HepG2 (cell line): ENCODE results near the gene BRMS1. TPM values are rescaled to one million over a fixed set of nuclear protein-coding genes. Genes with fewer than 3 reads are reported as not detected.

Experiments used
- IRX3 ChIP-seq: sonication (generic); formaldehyde crosslinking; IDR thresholded peaks from 2 replicates; pipeline ENCODE4 v1.8.1; 2023; ENCODE audit warnings: mild to moderate bottlenecking, low read depth, missing genetic modification reagents, borderline replicate concordance
- ZBTB7A ChIP-seq: sonication (generic); formaldehyde crosslinking; IDR thresholded peaks from 2 replicates; pipeline ENCODE4 v1.8.0; 2022; ENCODE audit warnings: mild to moderate bottlenecking, missing genetic modification reagents
- ZNF10 ChIP-seq: sonication (generic); formaldehyde crosslinking; IDR thresholded peaks from 2 replicates; pipeline ENCODE4 v1.4.0; 2020; ENCODE audit warnings: mild to moderate bottlenecking, low read depth, missing genetic modification reagents, borderline replicate concordance
- ZNF326 ChIP-seq: sonication (generic); formaldehyde crosslinking; IDR thresholded peaks from 2 replicates; pipeline ENCODE4 v1.4.0; 2020; ENCODE audit warnings: missing genetic modification reagents, borderline replicate concordance
- ZNF549 ChIP-seq: sonication (generic); formaldehyde crosslinking; IDR thresholded peaks from 2 replicates; pipeline ENCODE4 v1.5.0; 2020; ENCODE audit warnings: missing genetic modification reagents
- ZNF607 ChIP-seq: sonication (generic); formaldehyde crosslinking; IDR thresholded peaks from 2 replicates; pipeline ENCODE4 v1.5.1; 2020; ENCODE audit warnings: missing genetic modification reagents, mild to moderate bottlenecking, borderline replicate concordance
- ZNF678 ChIP-seq: sonication (generic); formaldehyde crosslinking; IDR thresholded peaks from 2 replicates; pipeline ENCODE4 v1.4.0; 2020; ENCODE audit warnings: mild to moderate bottlenecking, missing genetic modification reagents
- ZNF780A ChIP-seq: sonication (generic); formaldehyde crosslinking; IDR thresholded peaks from 2 replicates; pipeline ENCODE4 v1.8.0; 2022; ENCODE audit warnings: mild to moderate bottlenecking, missing genetic modification reagents, moderate library complexity
- polyA plus RNA-seq, 8 experiments: library from polyadenylated mRNA; depleted of rRNA in 3 of 8; stranded (reverse) in 7 of 8; unstranded in 1 of 8; fragments of >200 nt; fragmentation: Illumina TruSeq in 4 of 8; extraction: Trizol in 4 of 8; gene quantifications; 2 replicates each; pipeline versions ENCODE4 v1.2.1 to v1.2.3, GENCODE V29; 2011 to 2016; ENCODE audit warnings: low read depth in 4 of 8, missing spikeins in 1 of 8, mixed read lengths in 1 of 8; ENCODE audit not compliant: insufficient read depth in 1 of 8
- total RNA-seq, 5 experiments: library from RNA; depleted of rRNA; stranded (reverse); fragments of >200 nt; fragmentation: Illumina TruSeq; extraction: Trizol; gene quantifications; 2 replicates each; pipeline ENCODE4 v1.2.3, GENCODE V29; 2016; ENCODE audit warnings: low read depth in 1 of 5
- TF ChIP-seq, protein P1 (sequence below): sonication (generic); formaldehyde crosslinking; IDR thresholded peaks from 2 replicates; pipeline ENCODE4 v1.5.1; 2020; ENCODE audit warnings: mild to moderate bottlenecking, missing genetic modification reagents, borderline replicate concordance
- TF ChIP-seq, protein P2 (sequence below): sonication (generic); formaldehyde crosslinking; IDR thresholded peaks from 2 replicates; pipeline ENCODE4 v1.5.0; 2020; ENCODE audit warnings: missing genetic modification reagents
- TF ChIP-seq, protein P3 (sequence below): sonication (generic); formaldehyde crosslinking; IDR thresholded peaks from 2 replicates; pipeline ENCODE4 v1.8.0; 2022; ENCODE audit warnings: missing genetic modification reagents, low read depth, mild to moderate bottlenecking, borderline replicate concordance
- TF ChIP-seq, protein P4 (sequence below): sonication (generic); formaldehyde crosslinking; conservative IDR thresholded peaks from 2 replicates; pipeline ENCODE4 v1.4.0; 2020; ENCODE audit warnings: mild to moderate bottlenecking, missing genetic modification reagents, moderate library complexity
- TF ChIP-seq, protein P5 (sequence below): sonication (generic); formaldehyde crosslinking; IDR thresholded peaks from 2 replicates; pipeline ENCODE4 v1.4.0; 2020; ENCODE audit warnings: missing genetic modification reagents
- TF ChIP-seq, protein P6 (sequence below): sonication (generic); formaldehyde crosslinking; IDR thresholded peaks from 2 replicates; pipeline ENCODE4 v1.4.0; 2020; ENCODE audit warnings: mild to moderate bottlenecking, low read depth, missing genetic modification reagents
- TF ChIP-seq, protein P7 (sequence below): sonication (generic); formaldehyde crosslinking; IDR thresholded peaks from 2 replicates; pipeline ENCODE4 v1.8.0; 2022; ENCODE audit warnings: mild to moderate bottlenecking, missing genetic modification reagents, borderline replicate concordance

The BRMS1 gene
- total and polyA plus RNA-seq, 2 of the 13 experiments (the other 11 are each of a cell fraction or from before 2014, with no cell fraction given) = 15.8 to 55.7 TPM

DNA sequence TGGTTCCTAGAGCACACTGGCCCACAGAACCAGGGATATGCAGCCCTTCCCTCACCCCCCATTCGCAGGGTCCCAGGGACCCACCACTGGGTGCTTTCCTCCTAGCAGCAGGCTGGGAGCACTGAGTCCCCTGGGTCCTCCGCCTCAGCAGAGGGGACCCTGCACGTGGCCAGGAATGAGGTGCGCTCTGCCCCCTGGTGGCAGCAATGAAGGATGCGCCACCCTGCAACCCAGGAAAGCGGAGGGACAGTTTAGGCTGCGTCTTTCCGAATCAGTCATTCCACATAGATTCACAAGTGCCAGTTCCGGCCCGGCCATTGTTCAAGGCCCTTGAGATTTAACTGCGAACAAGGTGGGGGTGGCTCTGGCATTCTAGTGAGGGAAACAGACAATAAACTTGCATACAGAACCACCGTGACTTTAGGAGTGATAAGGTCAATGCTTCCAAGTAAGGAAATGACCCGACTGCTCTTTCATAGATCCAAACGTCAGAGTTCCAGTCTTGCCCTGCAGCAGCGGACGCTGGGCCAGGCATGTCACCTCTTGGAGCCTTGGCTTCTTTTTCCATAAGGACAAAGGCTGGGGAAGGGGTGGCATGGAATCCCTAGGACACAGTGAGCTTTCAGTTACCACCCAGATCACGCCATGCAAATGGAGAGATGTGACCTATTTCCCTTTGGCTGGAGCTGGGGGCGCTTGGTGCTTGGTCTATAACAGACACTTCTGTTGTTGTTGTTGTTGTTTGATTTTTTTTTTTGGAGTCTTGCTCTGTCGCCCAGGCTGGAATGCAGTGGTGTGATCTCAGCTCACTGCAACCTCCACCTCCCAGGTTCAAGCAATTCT lies 16.4 kb downstream of the BRMS1 start (continued):
- TF ChIP-seq ZNF549 (no peak), ZBTB7A (CRISPR knock-in tag) (peak; percentile 69; the same call in 1 of the 2 replicates), ZNF326 (no peak), IRX3 (CRISPR knock-in tag) (no peak), ZNF780A (CRISPR knock-in tag) (peak; percentile 61; the same call in 1 of the 2 replicates), ZNF678 (CRISPR knock-in tag) (no peak), ZNF10 (no peak), ZNF607 (no peak)
- TF ChIP-seq, protein P1, sequence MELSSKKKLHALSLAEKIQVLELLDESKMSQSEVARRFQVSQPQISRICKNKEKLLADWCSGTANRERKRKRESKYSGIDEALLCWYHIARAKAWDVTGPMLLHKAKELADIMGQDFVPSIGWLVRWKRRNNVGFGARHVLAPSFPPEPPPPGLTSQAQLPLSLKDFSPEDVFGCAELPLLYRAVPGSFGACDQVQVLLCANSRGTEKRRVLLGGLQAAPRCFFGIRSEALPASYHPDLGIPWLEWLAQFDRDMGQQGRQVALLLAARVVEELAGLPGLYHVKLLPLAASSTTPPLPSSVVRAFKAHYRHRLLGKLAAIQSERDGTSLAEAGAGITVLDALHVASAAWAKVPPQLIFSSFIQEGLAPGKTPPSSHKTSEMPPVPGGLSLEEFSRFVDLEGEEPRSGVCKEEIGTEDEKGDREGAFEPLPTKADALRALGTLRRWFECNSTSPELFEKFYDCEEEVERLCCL (CRISPR knock-in tag) = no peak
- TF ChIP-seq, protein P2, sequence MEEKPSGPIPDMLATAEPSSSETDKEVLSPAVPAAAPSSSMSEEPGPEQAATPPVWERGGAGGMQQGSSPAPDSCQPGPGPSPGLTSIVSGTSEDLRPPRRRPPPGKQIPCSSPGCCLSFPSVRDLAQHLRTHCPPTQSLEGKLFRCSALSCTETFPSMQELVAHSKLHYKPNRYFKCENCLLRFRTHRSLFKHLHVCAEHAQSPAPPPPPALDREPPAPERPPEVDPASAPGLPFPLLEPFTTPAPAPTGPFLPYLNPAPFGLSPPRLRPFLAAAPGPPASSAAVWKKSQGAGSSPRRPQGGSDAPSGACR (CRISPR knock-in tag) = no peak
- TF ChIP-seq, protein P3, sequence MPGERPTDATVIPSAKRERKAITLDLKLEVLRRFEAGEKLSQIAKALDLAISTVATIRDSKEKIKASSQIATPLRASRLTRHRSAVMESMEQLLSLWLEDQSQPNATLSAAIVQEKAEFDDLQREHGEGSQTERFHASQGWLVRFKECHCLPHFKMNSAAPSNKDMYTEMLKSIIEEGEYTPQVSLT (CRISPR knock-in tag) = no peak
- TF ChIP-seq, protein P4, sequence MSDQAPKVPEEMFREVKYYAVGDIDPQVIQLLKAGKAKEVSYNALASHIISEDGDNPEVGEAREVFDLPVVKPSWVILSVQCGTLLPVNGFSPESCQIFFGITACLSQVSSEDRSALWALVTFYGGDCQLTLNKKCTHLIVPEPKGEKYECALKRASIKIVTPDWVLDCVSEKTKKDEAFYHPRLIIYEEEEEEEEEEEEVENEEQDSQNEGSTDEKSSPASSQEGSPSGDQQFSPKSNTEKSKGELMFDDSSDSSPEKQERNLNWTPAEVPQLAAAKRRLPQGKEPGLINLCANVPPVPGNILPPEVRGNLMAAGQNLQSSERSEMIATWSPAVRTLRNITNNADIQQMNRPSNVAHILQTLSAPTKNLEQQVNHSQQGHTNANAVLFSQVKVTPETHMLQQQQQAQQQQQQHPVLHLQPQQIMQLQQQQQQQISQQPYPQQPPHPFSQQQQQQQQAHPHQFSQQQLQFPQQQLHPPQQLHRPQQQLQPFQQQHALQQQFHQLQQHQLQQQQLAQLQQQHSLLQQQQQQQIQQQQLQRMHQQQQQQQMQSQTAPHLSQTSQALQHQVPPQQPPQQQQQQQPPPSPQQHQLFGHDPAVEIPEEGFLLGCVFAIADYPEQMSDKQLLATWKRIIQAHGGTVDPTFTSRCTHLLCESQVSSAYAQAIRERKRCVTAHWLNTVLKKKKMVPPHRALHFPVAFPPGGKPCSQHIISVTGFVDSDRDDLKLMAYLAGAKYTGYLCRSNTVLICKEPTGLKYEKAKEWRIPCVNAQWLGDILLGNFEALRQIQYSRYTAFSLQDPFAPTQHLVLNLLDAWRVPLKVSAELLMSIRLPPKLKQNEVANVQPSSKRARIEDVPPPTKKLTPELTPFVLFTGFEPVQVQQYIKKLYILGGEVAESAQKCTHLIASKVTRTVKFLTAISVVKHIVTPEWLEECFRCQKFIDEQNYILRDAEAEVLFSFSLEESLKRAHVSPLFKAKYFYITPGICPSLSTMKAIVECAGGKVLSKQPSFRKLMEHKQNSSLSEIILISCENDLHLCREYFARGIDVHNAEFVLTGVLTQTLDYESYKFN = peak; percentile 46; the same call in 1 of the 2 replicates
- TF ChIP-seq, protein P5, sequence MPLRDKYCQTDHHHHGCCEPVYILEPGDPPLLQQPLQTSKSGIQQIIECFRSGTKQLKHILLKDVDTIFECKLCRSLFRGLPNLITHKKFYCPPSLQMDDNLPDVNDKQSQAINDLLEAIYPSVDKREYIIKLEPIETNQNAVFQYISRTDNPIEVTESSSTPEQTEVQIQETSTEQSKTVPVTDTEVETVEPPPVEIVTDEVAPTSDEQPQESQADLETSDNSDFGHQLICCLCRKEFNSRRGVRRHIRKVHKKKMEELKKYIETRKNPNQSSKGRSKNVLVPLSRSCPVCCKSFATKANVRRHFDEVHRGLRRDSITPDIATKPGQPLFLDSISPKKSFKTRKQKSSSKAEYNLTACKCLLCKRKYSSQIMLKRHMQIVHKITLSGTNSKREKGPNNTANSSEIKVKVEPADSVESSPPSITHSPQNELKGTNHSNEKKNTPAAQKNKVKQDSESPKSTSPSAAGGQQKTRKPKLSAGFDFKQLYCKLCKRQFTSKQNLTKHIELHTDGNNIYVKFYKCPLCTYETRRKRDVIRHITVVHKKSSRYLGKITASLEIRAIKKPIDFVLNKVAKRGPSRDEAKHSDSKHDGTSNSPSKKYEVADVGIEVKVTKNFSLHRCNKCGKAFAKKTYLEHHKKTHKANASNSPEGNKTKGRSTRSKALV = peak; percentile 75; the same call in 1 of the 2 replicates
- TF ChIP-seq, protein P6, sequence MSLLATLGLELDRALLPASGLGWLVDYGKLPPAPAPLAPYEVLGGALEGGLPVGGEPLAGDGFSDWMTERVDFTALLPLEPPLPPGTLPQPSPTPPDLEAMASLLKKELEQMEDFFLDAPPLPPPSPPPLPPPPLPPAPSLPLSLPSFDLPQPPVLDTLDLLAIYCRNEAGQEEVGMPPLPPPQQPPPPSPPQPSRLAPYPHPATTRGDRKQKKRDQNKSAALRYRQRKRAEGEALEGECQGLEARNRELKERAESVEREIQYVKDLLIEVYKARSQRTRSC (CRISPR knock-in tag) = no peak
- TF ChIP-seq, protein P7, sequence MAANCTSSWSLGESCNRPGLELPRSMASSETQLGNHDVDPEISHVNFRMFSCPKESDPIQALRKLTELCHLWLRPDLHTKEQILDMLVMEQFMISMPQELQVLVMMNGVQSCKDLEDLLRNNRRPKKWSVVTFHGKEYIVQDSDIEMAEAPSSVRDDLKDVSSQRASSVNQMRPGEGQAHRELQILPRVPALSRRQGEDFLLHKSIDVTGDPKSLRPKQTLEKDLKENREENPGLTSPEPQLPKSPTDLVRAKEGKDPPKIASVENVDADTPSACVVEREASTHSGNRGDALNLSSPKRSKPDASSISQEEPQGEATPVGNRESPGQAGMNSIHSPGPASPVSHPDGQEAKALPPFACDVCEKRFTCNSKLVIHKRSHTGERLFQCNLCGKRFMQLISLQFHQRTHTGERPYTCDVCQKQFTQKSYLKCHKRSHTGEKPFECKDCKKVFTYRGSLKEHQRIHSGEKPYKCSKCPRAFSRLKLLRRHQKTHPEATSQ (CRISPR knock-in tag) = peak; percentile 82; the same call in 1 of the 2 replicates
